Esophagus muscularis mucosa (tissue), 4 donors: ENCODE results near the gene HCST. TPM values are rescaled to one million over a fixed set of nuclear protein-coding genes. Genes with fewer than 3 reads are reported as not detected.

ENCODE experiments used
- DNase-seq: peaks from one replicate; pipeline ENCODE4 v3.0.0-alpha.2; 2017; ENCODE audit errors: extremely low spot score
- H3K27ac ChIP-seq, 4 donors: fragments of 200-600 bp; sonication (generic); replicated peaks in 1 of 4; 1 replicate in 3 of 4; 2 replicates in 1 of 4; pipeline ENCODE4 v1.5.1; 2016 to 2019; ENCODE audit warnings: mild to moderate bottlenecking in 1 of 4
- H3K27me3 ChIP-seq, 4 donors: fragments of 200-600 bp; sonication (generic); one replicate each; pipeline versions ENCODE4 v1.5.1 to v1.6.0; 2016 to 2019
- H3K36me3 ChIP-seq, 4 donors: fragments of 200-600 bp; sonication (generic); one replicate each; pipeline ENCODE4 v1.5.1; 2016 to 2019
- H3K4me1 ChIP-seq, 4 donors: fragments of 200-600 bp; sonication (generic); one replicate each; pipeline ENCODE4 v1.5.1; 2016 to 2019
- H3K4me3 ChIP-seq, 4 donors: fragments of 200-600 bp; sonication (generic); 1 replicate in 2 of 4; 2 replicates in 2 of 4; pipeline ENCODE4 v1.5.1; 2016 to 2019; ENCODE audit warnings: mild to moderate bottlenecking in 4 of 4, moderate library complexity in 1 of 4
- H3K9me3 ChIP-seq, 4 donors: fragments of 200-600 bp; sonication (generic); 1 replicate in 3 of 4; 2 replicates in 1 of 4; pipeline ENCODE4 v1.5.1; 2016 to 2019
- CTCF ChIP-seq, 3 experiments: fragments of 200-600 bp in 2 of 3; fragments of 450-650 bp in 1 of 3; sonication (generic) in 2 of 3; IDR thresholded peaks; one replicate each; pipeline ENCODE4 v1.5.1; 2017 to 2019; ENCODE audit warnings: antibody characterized with exemption in 3 of 3, mild to moderate bottlenecking in 2 of 3, moderate library complexity in 1 of 3
- EP300 ChIP-seq: sonication (generic); formaldehyde crosslinking; IDR thresholded peaks from one replicate; pipeline ENCODE4 v1.6.1; 2017; ENCODE audit warnings: antibody characterized with exemption
- POLR2A ChIP-seq: fragments of 450-650 bp; IDR thresholded peaks from one replicate; pipeline ENCODE4 v1.6.1; 2017; ENCODE audit warnings: antibody characterized with exemption, moderate library complexity, mild to moderate bottlenecking, low read depth
- POLR2AphosphoS5 ChIP-seq, 2 donors: sonication (generic); formaldehyde crosslinking; IDR thresholded peaks; one replicate each; pipeline ENCODE4 v1.6.1; 2017; ENCODE audit warnings: antibody characterized with exemption in 2 of 2
- WGBS: methylation state at CpG from one replicate; pipeline ENCODE4 v1.1.5; 2018; 5-methylcytosine and 5-hydroxymethylcytosine counted together
- intact Hi-C: fragments of 100-400 bp; cut with DNase I; formaldehyde crosslinking; loops from one replicate; pipeline ENCODE4 v1.15.1; 2023
- total RNA-seq, 4 donors: library from RNA; depleted of rRNA; stranded (reverse); fragments of >200 nt; gene quantifications; one replicate each; pipeline versions ENCODE4 v1.1.0 to v1.2.1, GENCODE V29; 2016

Gene HCST
- total RNA-seq, 4 donors from 2014 or later = 3.7 to 14.6 TPM; not detected in 2

- peaks cover 0 to 71% (median 13%) of the 10 kb centered on the region in 4 donors for H3K27me3 ChIP-seq
- 85% methylated on average over 14 of the region's 14 CpGs for WGBS
Measured at GRCh38 chr19:35862528-35862927, 39.8 kb upstream of the HCST start.

GRCh38 chr19:35863018-35863417 lies 39.3 kb upstream of the HCST start:
- WGBS = 89% methylated on average over 5 of the region's 5 CpGs

More at GRCh38 chr19:35862528-35862927, 39.8 kb upstream of the HCST start:
- H3K36me3 ChIP-seq = no peaks in the 10 kb centered on the region
- TF ChIP-seq EP300 (no peak), CTCF (IDR thresholded peaks at IDR 0.05) (no peak), POLR2AphosphoS5 (IDR thresholded peaks at IDR 0.05) (no peak), POLR2A (no peak)
- H3K4me1 ChIP-seq = peaks cover 0 to 9% (median 4%) of the 10 kb centered on the region in 4 donors
- intact Hi-C loops = no loop called here
- no peaks in the 10 kb centered on the region for H3K9me3 ChIP-seq
- no peak overlapping the region for H3K27ac ChIP-seq
- no peak for DNase-seq
- H3K4me3 ChIP-seq = no peak overlapping the region

GRCh38 chr19:35868172-35868822 lies 34.0 kb upstream of the HCST start, which contains the start of gene APLP1:
Gene APLP1, plus strand, starts transcription at chr19:35868574. Its CDS starts 63 bp downstream, at chr19:35868637.
- WGBS = 2% methylated on average over 47 of the region's 60 CpGs
- intact Hi-C loops = no loop called here
- H3K27me3 ChIP-seq = peaks cover 4 to 59% (median 11%) of the 10 kb centered on the region in 4 donors

More at GRCh38 chr19:35863018-35863417, 39.3 kb upstream of the HCST start:
- Histone ChIP-seq H3K27me3 (peaks cover 0 to 67% (median 12%) of the 10 kb centered on the region in 4 donors), H3K4me3 (no peak overlapping the region), H3K9me3 (no peaks in the 10 kb centered on the region), H3K4me1 (peaks cover 0 to 11% (median 5%) of the 10 kb centered on the region in 4 donors), H3K36me3 (no peaks in the 10 kb centered on the region), H3K27ac (no peak overlapping the region)
- no peak for DNase-seq
- TF ChIP-seq POLR2AphosphoS5 (IDR thresholded peaks at IDR 0.05) = no peak
- TF ChIP-seq POLR2A = no peak
- no peak for TF ChIP-seq EP300
- no peak for TF ChIP-seq CTCF (IDR thresholded peaks at IDR 0.05)
- intact Hi-C loops = no loop called here

GRCh38 chr19:35868823-35869326 lies 33.5 kb upstream of the HCST start:
- no peak for TF ChIP-seq POLR2AphosphoS5 (IDR thresholded peaks at IDR 0.05)
- no peak for TF ChIP-seq EP300
- TF ChIP-seq POLR2A = no peak
- no peak for TF ChIP-seq CTCF (IDR thresholded peaks at IDR 0.05)
- WGBS = no CpG with 5 or more reads among the region's 15 CpGs
- Histone ChIP-seq H3K4me1 (peaks cover 17 to 26% (median 25%) of the 10 kb centered on the region in 4 donors), H3K27ac (no peak overlapping the region), H3K4me3 (peak overlapping the region; percentile 58 to 72 (median 62)), H3K36me3 (no peaks in the 10 kb centered on the region), H3K27me3 (peaks cover 4 to 59% (median 11%) of the 10 kb centered on the region in 4 donors), H3K9me3 (no peaks in the 10 kb centered on the region)
- intact Hi-C loops = no loop called here
- DNase-seq = no peak

More at GRCh38 chr19:35868172-35868822, 34.0 kb upstream of the HCST start, which contains the start of gene APLP1:
- H3K4me1 ChIP-seq = peaks cover 17 to 26% (median 25%) of the 10 kb centered on the region in 4 donors
- no peak within 1 kb of the TSS for H3K27ac ChIP-seq
- DNase-seq = no peak
- H3K9me3 ChIP-seq = no peaks in the 10 kb centered on the region
- TF ChIP-seq CTCF (IDR thresholded peaks at IDR 0.05) (no peak), POLR2A (no peak), POLR2AphosphoS5 (IDR thresholded peaks at IDR 0.05) (no peak), EP300 (no peak)
- H3K36me3 ChIP-seq = no peaks in the 10 kb centered on the region
- H3K4me3 ChIP-seq = peak within 1 kb of the TSS; percentile 58 to 72 (median 62)
